ENCODE results near the gene IMMP2L. TPM values are rescaled to one million over a fixed set of nuclear protein-coding genes. Genes with fewer than 3 reads are reported as not detected.
A peak's percentile ranks its signal among the peaks of the same experiment; 100 is the strongest.

IMMP2L gene
- total RNA-seq, 1 donor from 2014 or later: 59.6 TPM

- TF ChIP-seq CTCF (IDR thresholded peaks at IDR 0.05; ENCODE audit: unreplicated experiment): no peak
- no peak overlapping the region for H3K4me3 Mint-ChIP-seq
- H3K36me3 Mint-ChIP-seq: peaks cover 5% of the 10 kb centered on the region
- no peaks in the 10 kb centered on the region for H3K27me3 Mint-ChIP-seq (ENCODE audit: low read depth)
- no peak for DNase-seq (ENCODE audit: low spot score in 2 of 2, unreplicated experiment in 2 of 2)
- no peak overlapping the region for H3K27ac Mint-ChIP-seq
- peaks cover 11% of the 10 kb centered on the region for H3K9me3 Mint-ChIP-seq
- no peaks in the 10 kb centered on the region for H3K4me1 Mint-ChIP-seq
Measured at GRCh38 chr7:111205251-111205650, 357.0 kb downstream of the IMMP2L start.

GRCh38 chr7:111202321-111202720 lies 360.0 kb downstream of the IMMP2L start:
- no peak for DNase-seq (ENCODE audit: low spot score in 2 of 2, unreplicated experiment in 2 of 2)
- Mint-ChIP-seq H3K36me3 (peaks cover 4% of the 10 kb centered on the region), H3K27ac (no peak overlapping the region), H3K9me3 (peaks cover 11% of the 10 kb centered on the region), H3K4me3 (no peak overlapping the region), H3K27me3 (ENCODE audit: low read depth) (no peaks in the 10 kb centered on the region), H3K4me1 (peaks cover 8% of the 10 kb centered on the region)
- TF ChIP-seq CTCF (IDR thresholded peaks at IDR 0.05; ENCODE audit: unreplicated experiment): no peak

DNA sequence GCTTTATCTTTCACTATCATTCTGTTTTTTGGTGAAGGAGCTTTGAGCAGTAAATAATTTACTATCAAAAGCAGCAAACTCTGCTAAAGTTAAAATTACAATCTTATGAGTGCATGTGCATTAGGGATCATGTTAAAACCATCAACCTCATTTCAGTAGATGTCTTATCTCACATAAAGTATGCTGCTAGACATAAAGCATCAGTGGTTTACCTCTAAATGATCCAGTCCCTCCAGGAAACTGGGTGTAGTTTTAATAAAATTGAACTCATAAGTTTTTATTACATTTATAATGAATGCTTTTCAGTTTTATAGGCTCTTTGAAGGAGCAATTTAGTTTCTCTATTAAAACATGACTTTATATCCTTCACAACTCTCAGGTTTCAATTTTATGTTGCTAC lies 362.6 kb downstream of the IMMP2L start:
- Mint-ChIP-seq H3K27me3 (ENCODE audit: low read depth) (no peaks in the 10 kb centered on the region), H3K9me3 (peaks cover 11% of the 10 kb centered on the region), H3K27ac (peak overlapping the region; percentile 67), H3K36me3 (peaks cover 4% of the 10 kb centered on the region), H3K4me3 (no peak overlapping the region), H3K4me1 (peaks cover 8% of the 10 kb centered on the region)
- TF ChIP-seq CTCF (IDR thresholded peaks at IDR 0.05; ENCODE audit: unreplicated experiment): no peak
- no peak for DNase-seq (ENCODE audit: low spot score in 2 of 2, unreplicated experiment in 2 of 2)

GRCh38 chr7:111198255-111198654 lies 364.0 kb downstream of the IMMP2L start:
- TF ChIP-seq CTCF (IDR thresholded peaks at IDR 0.05; ENCODE audit: unreplicated experiment): no peak
- Mint-ChIP-seq H3K27ac (no peak overlapping the region), H3K36me3 (peaks cover 4% of the 10 kb centered on the region), H3K9me3 (peaks cover 11% of the 10 kb centered on the region), H3K4me3 (no peak overlapping the region), H3K4me1 (peaks cover 8% of the 10 kb centered on the region), H3K27me3 (ENCODE audit: low read depth) (no peaks in the 10 kb centered on the region)
- DNase-seq (ENCODE audit: low spot score in 2 of 2, unreplicated experiment in 2 of 2): no peak

DNA sequence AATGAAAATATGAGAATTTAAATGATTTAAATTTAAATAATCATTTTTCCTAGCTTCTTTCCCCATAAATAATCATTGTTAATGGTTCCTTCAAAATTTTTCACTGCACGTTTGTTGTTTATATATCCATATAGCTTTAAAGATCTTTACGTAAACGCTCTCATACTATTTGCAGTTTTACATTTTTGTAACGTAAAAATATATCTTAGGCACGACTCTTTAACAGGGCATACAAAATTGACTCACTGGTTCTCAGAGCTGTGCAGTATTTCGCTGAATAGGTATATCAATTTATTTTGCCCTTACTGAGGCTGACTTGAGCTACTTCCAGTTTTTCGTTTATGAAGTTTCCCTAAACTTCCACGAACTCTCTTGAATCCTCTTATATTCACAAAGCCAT lies 365.6 kb downstream of the IMMP2L start:
- H3K36me3 Mint-ChIP-seq: no peaks in the 10 kb centered on the region
- TF ChIP-seq CTCF (IDR thresholded peaks at IDR 0.05; ENCODE audit: unreplicated experiment): no peak
- no peak overlapping the region for H3K27ac Mint-ChIP-seq
- DNase-seq (ENCODE audit: low spot score in 2 of 2, unreplicated experiment in 2 of 2): no peak
- H3K4me3 Mint-ChIP-seq: no peak overlapping the region
- H3K27me3 Mint-ChIP-seq (ENCODE audit: low read depth): no peaks in the 10 kb centered on the region
- peaks cover 13% of the 10 kb centered on the region for H3K4me1 Mint-ChIP-seq
- H3K9me3 Mint-ChIP-seq: no peaks in the 10 kb centered on the region

All from mesothelial cell of epicardium (in vitro differentiated cells).